ENCODE measurements around the gene DIS3L2.
"Not testable (repeated sequence)": the region's sequence is repeated elsewhere in the genome, so short reads cannot be mapped to it uniquely, and the experiment has no call there.

GRCh38 chr2:232334136-232334884 lies 372.8 kb downstream of the DIS3L2 start:
- not testable (repeated sequence) for TF ChIP-seq EZH2 (IDR thresholded peaks at IDR 0.05; ENCODE audit: borderline replicate concordance, low read length); CTCF (IDR thresholded peaks at IDR 0.05; ENCODE audit: low read length)

Measured in OCI-LY1 (cell line).